ENCODE measurements around the gene TMUB2. TPM values are rescaled to one million over a fixed set of nuclear protein-coding genes. Genes with fewer than 3 reads are reported as not detected.

TMUB2 gene
- total and polyA plus RNA-seq, 9 of the 15 experiments (the other 6 are each of a cell fraction or from before 2014, with no cell fraction given), result 4.1 to 29.8 (median 16.3) TPM

DNA sequence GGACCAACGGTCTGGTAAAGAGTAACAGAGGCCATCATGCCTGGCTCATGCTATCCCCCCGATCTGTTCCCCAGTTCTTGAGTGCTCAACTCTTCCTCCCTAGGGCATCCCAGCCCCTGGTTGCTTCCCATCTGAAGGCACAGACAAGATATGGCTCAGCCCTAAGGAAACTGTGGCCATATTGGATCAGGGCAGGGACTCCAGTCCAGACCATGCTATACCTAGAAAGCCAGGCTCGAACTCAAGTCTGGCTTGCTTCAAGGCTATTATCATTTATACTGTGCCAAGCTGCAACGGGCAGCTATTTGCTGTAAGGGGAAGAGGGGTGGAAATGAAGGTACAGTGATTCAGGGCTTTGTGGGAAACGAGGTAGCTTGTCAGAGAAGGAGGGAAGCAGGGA, 29.9 kb downstream of the TMUB2 start:
- no peaks in the 10 kb centered on the region for H3K9me3 ChIP-seq (replicated peaks; ENCODE audit: control insufficient read depth, insufficient read depth, low read depth, low read length)
- H3K4me2 ChIP-seq (ENCODE audit: insufficient read depth, low read length), result peak overlapping the region; percentile 95
- peak overlapping the region; percentile 96 to 99 for H3K9ac ChIP-seq (ENCODE audit: insufficient read depth in 1 of 2, low read depth in 2 of 2, low read length in 2 of 2)
- ChIA-PET POLR2A (interaction anchor here (0.5 to 1.6 kb wide), 8 partner anchors 9 to 808 kb away, joined by 3 to 5 read pairs (median 3); no protein-coding TSS in a partner anchor), CTCF (ENCODE audit: low intra/inter-chr PET ratio) (interaction anchor here (0.5 kb wide), 1 partner anchor 118 kb away, joined by 3 read pairs; no protein-coding TSS in a partner anchor)
- in situ Hi-C loops (cut with MboI) (no loop called here), intact Hi-C loops (cut with micrococcal nuclease) (no loop called here)
- no peaks in the 10 kb centered on the region for H3K27me3 ChIP-seq (ENCODE audit: control insufficient read depth in 2 of 2, insufficient read depth in 2 of 2, low read length in 2 of 2)
- peak overlapping the region; percentile 83 for H3K4me3 ChIP-seq
- ATAC-seq, result no peak
- no peaks in the 10 kb centered on the region for H3K9me1 ChIP-seq (ENCODE audit: control insufficient read depth, insufficient read depth, low read length)
- peak overlapping the region; percentile 79 for H3K27ac ChIP-seq (ENCODE audit: extremely low read depth, low read depth, low read length)
- no peak for DNase-seq (ENCODE audit: extremely low read depth in 1 of 4, low spot score in 3 of 4)
- H2AFZ ChIP-seq (ENCODE audit: low read depth, low read length), result no peak overlapping the region
- peaks cover 57% of the 10 kb centered on the region for H3K36me3 ChIP-seq (ENCODE audit: control insufficient read depth, insufficient read depth, low read length)
- H3K79me2 ChIP-seq (ENCODE audit: control insufficient read depth, insufficient read depth, low read length), result peaks cover 47% of the 10 kb centered on the region
- FAIRE-seq, result peak; percentile 83
- no TSS peak for BruUV-seq (replicated peaks)
- TF ChIP-seq NFE2 (IDR thresholded peaks at IDR 0.05; ENCODE audit: low read depth) (no peak), ZNF592 (IDR thresholded peaks at IDR 0.05) (0 out of 2 replicates have a peak, but pooled peaks have one; percentile 13), SMARCA5 (IDR thresholded peaks at IDR 0.05) (no peak), YY1 (IDR thresholded peaks at IDR 0.05; ENCODE audit: borderline replicate concordance in 1 of 3, control insufficient read depth in 1 of 3, extremely low read depth in 1 of 3, insufficient read depth in 3 of 3, insufficient read length in 1 of 3, insufficient replicate concordance in 2 of 3, low read depth in 1 of 3, low read length in 2 of 3) (peak in 2 of 3 experiments; percentile 26 to 71), PURB (CRISPR knock-in tag; IDR thresholded peaks at IDR 0.05; ENCODE audit: low read depth) (no peak), ZNF316 (IDR thresholded peaks at IDR 0.05) (peak; percentile 1)
- WGBS (ENCODE audit: insufficient coverage, low coverage, missing lambda C conversion rate), result 60% methylated on average over 5 of the region's 5 CpGs
- no peaks in the 10 kb centered on the region for H4K20me1 ChIP-seq (replicated peaks; ENCODE audit: control insufficient read depth, insufficient read depth, low read length)
- peaks cover 16 to 41% of the 10 kb centered on the region in 2 experiments for H3K4me1 ChIP-seq (replicated peaks in 1 of 2; ENCODE audit: control insufficient read depth in 2 of 2, insufficient read depth in 2 of 2, low read length in 2 of 2)

All from K562 (cell line).